Chondrocyte (in vitro differentiated cells): ENCODE results near the gene RAD51B. TPM values are rescaled to one million over a fixed set of nuclear protein-coding genes. Genes with fewer than 3 reads are reported as not detected.

Experiments used
- DNase-seq: peaks from one replicate; pipeline ENCODE4 v3.0.0; 2021; ENCODE audit warnings: mixed read lengths, low spot score
- H3K27ac Mint-ChIP-seq: one replicate; pipeline ENCODE4 v1.8.0; 2021; ENCODE audit warnings: mild to moderate bottlenecking, moderate library complexity, mixed read lengths; ENCODE audit not compliant: unreplicated experiment
- H3K27me3 Mint-ChIP-seq: 2 replicates; pipeline ENCODE4 v1.8.0; 2021; ENCODE audit warnings: low read depth, mixed read lengths
- H3K36me3 Mint-ChIP-seq: 2 replicates; pipeline ENCODE4 v1.8.0; 2021; ENCODE audit warnings: low read depth, mixed read lengths
- H3K4me1 Mint-ChIP-seq: 2 replicates; pipeline ENCODE4 v1.8.0; 2021; ENCODE audit warnings: low read depth, mild to moderate bottlenecking, mixed read lengths
- H3K4me3 Mint-ChIP-seq: one replicate; pipeline ENCODE4 v1.8.0; 2021; ENCODE audit warnings: mild to moderate bottlenecking, moderate library complexity, mixed read lengths; ENCODE audit not compliant: unreplicated experiment
- H3K9me3 Mint-ChIP-seq: 2 replicates; pipeline ENCODE4 v1.8.0; 2021; ENCODE audit warnings: low read depth, mixed read lengths
- total RNA-seq: library from RNA; stranded (reverse); gene quantifications from 3 replicates; pipeline ENCODE4 v1.2.1, GENCODE V29; 2021
- TF ChIP-seq, protein P1 (sequence below): fragments of 200-600 bp; sonication (generic); IDR thresholded peaks from 2 replicates; pipeline ENCODE4 v1.5.0; 2021; ENCODE audit warnings: antibody characterized with exemption, mild to moderate bottlenecking, moderate library complexity

Gene RAD51B
- total RNA-seq, 1 donor from 2014 or later: 8.2 TPM

GRCh38 chr14:67971627-67972625, 152.3 kb downstream of the RAD51B start:
- Mint-ChIP-seq H3K4me3 (no peak overlapping the region), H3K27ac (no peak overlapping the region)

GRCh38 chr14:67973436-67973835, 153.9 kb downstream of the RAD51B start:
- H3K4me1 Mint-ChIP-seq: peaks cover 5% of the 10 kb centered on the region

More at GRCh38 chr14:67971627-67972625, 152.3 kb downstream of the RAD51B start:
- Mint-ChIP-seq H3K9me3 (no peaks in the 10 kb centered on the region), H3K36me3 (no peaks in the 10 kb centered on the region), H3K4me1 (peaks cover 5% of the 10 kb centered on the region), H3K27me3 (no peaks in the 10 kb centered on the region)
- TF ChIP-seq, protein P1, sequence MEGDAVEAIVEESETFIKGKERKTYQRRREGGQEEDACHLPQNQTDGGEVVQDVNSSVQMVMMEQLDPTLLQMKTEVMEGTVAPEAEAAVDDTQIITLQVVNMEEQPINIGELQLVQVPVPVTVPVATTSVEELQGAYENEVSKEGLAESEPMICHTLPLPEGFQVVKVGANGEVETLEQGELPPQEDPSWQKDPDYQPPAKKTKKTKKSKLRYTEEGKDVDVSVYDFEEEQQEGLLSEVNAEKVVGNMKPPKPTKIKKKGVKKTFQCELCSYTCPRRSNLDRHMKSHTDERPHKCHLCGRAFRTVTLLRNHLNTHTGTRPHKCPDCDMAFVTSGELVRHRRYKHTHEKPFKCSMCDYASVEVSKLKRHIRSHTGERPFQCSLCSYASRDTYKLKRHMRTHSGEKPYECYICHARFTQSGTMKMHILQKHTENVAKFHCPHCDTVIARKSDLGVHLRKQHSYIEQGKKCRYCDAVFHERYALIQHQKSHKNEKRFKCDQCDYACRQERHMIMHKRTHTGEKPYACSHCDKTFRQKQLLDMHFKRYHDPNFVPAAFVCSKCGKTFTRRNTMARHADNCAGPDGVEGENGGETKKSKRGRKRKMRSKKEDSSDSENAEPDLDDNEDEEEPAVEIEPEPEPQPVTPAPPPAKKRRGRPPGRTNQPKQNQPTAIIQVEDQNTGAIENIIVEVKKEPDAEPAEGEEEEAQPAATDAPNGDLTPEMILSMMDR: no peak
- DNase-seq: no peak

DNA sequence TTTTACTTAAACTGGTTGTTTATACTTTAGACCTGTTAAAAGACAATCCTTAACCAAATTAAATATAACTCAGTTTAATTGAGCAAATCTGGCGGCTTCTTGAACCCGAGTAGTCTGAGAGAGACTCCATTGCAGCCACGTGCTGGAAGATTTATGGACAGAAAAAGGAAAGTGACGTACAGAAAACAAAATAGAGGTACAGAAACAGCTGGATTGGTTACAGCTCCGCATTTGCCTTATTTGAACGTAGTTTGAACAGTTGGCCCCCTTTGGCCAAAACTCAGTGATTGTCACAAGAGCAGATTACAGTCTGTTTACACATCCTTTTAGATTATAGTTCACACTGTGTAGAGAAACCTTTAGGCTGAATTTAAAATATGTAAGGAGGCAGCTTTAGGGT, 155.9 kb downstream of the RAD51B start:
- no peak overlapping the region for H3K27ac Mint-ChIP-seq
- H3K4me3 Mint-ChIP-seq: no peak overlapping the region
- TF ChIP-seq, protein P1: no peak
- no peaks in the 10 kb centered on the region for H3K36me3 Mint-ChIP-seq
- H3K9me3 Mint-ChIP-seq: no peaks in the 10 kb centered on the region
- DNase-seq: no peak
- H3K4me1 Mint-ChIP-seq: peaks cover 5% of the 10 kb centered on the region
- no peaks in the 10 kb centered on the region for H3K27me3 Mint-ChIP-seq

More at GRCh38 chr14:67973436-67973835, 153.9 kb downstream of the RAD51B start:
- Mint-ChIP-seq H3K9me3 (no peaks in the 10 kb centered on the region), H3K36me3 (no peaks in the 10 kb centered on the region), H3K27ac (no peak overlapping the region), H3K4me3 (no peak overlapping the region), H3K27me3 (no peaks in the 10 kb centered on the region)
- no peak for DNase-seq
- TF ChIP-seq, protein P1: no peak

DNA sequence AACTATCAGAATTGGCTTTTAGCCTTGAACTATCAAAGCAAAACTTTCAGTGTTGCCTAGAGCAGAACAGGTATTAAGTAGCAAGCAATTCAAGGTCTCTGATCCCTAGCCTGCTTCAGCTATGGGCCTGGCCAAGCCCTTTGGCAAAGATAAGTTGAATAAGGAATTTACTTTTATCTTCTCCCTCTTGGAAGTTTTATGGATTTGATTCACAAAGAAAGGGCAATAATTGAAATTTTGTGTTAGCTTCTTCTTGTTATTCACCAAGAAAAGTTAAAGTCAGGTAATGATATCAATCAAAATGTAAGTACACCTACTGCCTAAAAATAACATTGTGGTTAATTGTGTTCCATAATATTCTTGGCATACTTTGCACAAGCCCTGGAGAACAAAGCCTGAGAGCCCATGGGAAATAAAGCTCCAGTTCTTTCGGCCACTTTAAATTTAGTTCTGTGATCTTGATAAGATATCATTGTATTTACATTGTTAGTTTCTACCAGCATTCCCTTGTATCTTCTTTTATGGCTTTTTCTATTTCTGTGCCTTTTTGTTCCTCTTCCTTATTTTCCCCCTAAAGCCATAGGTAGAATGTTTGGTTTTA, 158.0 kb downstream of the RAD51B start:
- Mint-ChIP-seq H3K27ac (no peak overlapping the region), H3K4me1 (no peaks in the 10 kb centered on the region), H3K9me3 (no peaks in the 10 kb centered on the region), H3K4me3 (no peak overlapping the region), H3K27me3 (no peaks in the 10 kb centered on the region), H3K36me3 (no peaks in the 10 kb centered on the region)
- TF ChIP-seq, protein P1: no peak
- no peak for DNase-seq

- TF ChIP-seq, protein P1: no peak
- Mint-ChIP-seq H3K4me3 (no peak overlapping the region), H3K9me3 (no peaks in the 10 kb centered on the region), H3K36me3 (no peaks in the 10 kb centered on the region), H3K27me3 (no peaks in the 10 kb centered on the region), H3K4me1 (no peaks in the 10 kb centered on the region), H3K27ac (no peak overlapping the region)
- no peak for DNase-seq
These were observed 159.2 kb downstream of the RAD51B start for GRCh38 chr14:67978749-67979148.
